AG08396 (cell line): ENCODE data around the gene IGFL3.
A peak's percentile ranks its signal among the peaks of the same experiment; 100 is the strongest.

Experiments
- DNase-seq: peaks from one replicate; pipeline ENCODE4 v3.0.0; 2012; ENCODE audit warnings: low spot score, mixed read lengths

The IGFL3 gene

DNA sequence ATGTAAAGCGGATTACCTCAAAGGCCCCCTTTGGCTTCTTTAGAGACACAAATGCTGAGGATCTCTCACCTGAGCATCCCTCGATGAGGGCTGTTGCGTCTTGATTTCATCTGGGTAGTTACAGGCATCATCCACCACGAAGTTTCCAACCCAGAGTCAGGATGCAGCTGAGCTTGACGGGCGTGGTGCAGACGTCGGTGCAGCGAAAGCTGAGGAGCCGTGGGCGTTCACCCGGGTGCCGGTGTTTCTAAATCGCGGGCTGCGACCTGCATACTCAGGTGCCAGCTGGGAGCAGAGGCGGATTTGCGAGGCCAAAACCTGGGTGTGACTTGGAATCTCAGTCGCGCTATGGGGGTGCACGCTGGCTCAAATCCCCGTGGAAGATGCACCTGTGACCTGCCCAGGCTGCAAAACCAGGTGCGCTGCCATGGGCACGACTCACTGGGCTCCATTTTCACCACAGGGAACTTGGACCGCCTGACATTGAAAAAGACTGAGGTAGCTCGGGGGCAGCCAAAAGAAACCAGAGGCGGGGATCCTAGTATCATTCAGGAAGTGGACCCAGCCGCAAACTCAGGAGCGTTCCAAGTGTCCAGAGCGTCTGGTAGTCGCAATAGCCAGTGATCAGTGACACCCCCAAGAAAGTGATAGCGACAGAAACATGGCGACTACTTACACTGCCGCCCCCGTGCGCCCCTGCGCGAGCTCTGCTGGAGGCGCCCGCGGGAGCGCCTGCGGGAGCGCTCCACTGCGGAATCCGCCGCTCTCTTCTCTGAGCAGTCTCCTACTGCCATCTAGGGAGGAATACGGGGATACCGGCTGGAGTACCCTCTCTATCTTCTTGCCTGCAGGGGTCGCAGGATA, 47.3 kb downstream of the IGFL3 start:
- DNase-seq = peak; percentile 85

DNA sequence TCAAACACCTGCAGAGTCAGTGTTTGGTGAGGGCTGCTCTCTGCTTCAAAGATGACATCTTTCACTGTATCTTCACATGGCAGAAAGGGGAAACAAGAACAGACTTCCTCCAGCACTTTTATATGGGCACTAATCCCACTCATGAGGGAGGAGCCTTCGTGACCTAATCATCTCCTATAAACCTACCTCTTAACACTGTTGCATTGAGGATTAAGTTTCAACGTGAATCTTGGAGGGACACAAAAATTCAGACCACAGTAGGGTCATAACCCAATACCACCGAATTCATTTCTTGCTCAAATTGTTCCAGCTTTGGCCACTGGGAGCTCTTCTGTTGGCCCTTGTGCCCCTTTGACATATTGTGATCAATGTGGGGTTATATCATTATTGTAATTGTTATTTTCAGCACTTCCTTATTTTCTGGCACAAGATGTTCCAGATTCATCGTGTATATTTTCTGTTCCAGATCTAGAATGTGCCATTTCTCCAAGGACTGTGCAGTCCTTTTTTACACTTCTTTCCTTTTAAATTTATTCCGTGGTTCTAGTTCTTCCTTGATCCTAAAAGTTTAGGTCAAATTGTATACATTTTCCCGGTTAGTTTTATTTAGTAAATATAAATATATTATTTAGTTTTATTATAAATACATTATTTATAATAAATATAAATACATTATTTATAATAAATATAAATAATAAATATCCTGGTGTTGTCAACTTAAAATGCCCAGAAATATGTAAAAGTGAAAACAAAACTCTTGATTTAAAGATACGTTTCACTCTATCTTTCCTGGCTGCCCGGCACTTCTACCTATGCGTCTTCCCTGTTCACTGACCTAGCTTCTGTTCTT, 48.2 kb downstream of the IGFL3 start:
- DNase-seq = no peak

- DNase-seq = no peak
Measured at GRCh38 chr19:46073268-46073922, 51.1 kb downstream of the IGFL3 start.
